H7 (cell line): Measurements from ENCODE around the gene SBNO1. TPM values are rescaled to one million over a fixed set of nuclear protein-coding genes. Genes with fewer than 3 reads are reported as not detected.
"Not testable (repeated sequence)": the region's sequence is repeated elsewhere in the genome, so short reads cannot be mapped to it uniquely, and the experiment has no call there.

Source experiments
- DNase-seq: peaks from one replicate; pipeline ENCODE4 v3.0.0; 2012
- H3K27me3 ChIP-seq: 2 replicates; pipeline ENCODE4 v1.6.0; 2011; ENCODE audit warnings: mild to moderate bottlenecking, low read length; ENCODE audit not compliant: control insufficient read depth, insufficient read depth
- H3K36me3 ChIP-seq: replicated peaks from 2 replicates; pipeline ENCODE4 v1.5.1; 2011; ENCODE audit warnings: low read length; ENCODE audit not compliant: control insufficient read depth, insufficient read depth
- H3K4me3 ChIP-seq: 2 replicates; pipeline ENCODE4 v1.5.1; 2011; ENCODE audit warnings: low read depth, mild to moderate bottlenecking, control low read depth, low read length, moderate library complexity; ENCODE audit not compliant: insufficient read depth
- total RNA-seq: library from RNA; depleted of rRNA; stranded (reverse); fragments of >200 nt; shearing (Covaris generic); gene quantifications from 2 replicates; pipeline ENCODE4 v1.2.3, GENCODE V29; 2014

The SBNO1 gene
- total RNA-seq, 1 experiment from 2014 or later = 17.7 TPM

DNA sequence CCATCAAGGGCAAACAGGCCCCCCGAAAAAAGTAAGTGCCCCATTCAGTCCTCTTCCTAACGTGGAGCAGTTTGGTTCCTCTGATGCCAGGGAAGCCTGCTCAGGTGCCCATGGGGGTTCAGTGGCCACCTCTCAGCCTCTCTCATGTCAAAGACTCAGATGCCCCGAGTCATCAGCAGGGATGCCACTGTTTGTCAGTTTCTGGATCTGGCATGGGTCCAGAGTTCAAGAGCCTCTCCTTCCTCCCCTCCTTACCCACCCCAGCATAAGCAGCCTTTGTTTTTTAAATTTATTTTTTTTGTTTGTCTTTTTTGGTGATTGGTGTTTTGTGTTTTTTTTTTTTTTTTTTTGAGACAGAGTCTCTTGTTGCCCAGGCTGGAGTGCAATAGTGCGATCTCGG, 30.6 kb upstream of the SBNO1 start:
- Histone ChIP-seq H3K4me3 (no peak overlapping the region), H3K27me3 (peaks cover under 1% of the 10 kb centered on the region; the same call in 1 of the 2 replicates), H3K36me3 (peaks cover 43% of the 10 kb centered on the region)
- no peak for DNase-seq

DNA sequence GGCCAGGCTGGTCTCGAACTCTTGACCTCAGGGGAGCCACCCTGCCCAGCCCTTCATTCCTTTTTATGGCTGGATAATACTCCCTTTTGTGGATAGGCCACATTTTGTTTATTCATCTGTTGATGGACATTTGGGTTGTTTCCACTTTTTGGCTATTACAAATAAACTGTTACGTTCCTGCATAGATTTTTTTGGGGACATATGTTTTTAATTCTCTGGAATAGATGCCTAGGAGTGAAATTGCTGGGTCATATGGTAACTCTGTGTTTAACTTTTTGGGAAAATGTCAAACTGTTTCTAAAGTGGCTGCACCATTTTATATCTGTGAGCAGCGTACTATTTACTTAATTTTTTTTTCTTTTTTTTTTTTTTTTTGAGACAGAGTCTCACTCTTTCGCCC, 29.1 kb upstream of the SBNO1 start:
- Histone ChIP-seq H3K4me3 (no peak overlapping the region), H3K27me3 (peaks cover 8% of the 10 kb centered on the region; the same call in 1 of the 2 replicates), H3K36me3 (peaks cover 42% of the 10 kb centered on the region)
- DNase-seq = no peak

DNA sequence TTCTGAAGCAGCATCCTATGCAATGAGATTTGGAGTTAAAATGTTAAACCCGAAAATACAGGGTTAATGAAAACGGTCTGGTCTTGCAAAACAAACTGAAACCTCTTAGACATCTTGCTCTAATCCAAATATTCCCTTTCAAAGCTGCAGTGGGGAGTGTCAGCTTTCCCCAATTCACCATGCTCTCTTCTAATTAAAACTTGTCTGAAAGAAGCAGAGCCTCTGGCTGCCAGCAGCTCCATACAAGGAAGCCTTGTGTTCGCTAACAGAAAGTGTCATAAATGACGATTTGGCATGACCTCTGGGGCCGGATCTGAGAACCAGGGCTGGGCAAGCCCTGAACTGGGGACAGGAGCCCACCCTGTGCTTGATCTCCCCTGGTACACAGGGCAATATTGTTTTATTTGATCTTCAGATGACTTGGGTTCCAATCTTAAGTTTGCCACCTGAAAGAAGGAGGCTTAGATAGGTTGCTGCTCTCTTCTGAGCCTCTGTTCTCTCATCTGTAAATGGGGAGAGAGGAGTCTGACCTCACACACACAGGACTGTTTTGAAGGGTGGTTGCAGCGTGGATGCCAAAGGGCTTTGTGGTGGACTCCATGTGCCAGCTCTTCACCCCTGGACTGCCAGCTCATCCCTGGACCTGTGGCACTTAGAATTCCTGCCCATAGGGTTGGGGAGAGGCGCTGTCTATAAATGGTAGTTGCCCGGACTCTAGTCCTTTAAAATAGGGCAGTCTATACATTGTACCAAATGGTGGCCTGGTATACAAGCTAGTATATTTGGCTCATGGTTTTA, 27.1 kb upstream of the SBNO1 start:
- Histone ChIP-seq H3K4me3 (no peak overlapping the region), H3K36me3 (peaks cover 34% of the 10 kb centered on the region), H3K27me3 (peaks cover 10% of the 10 kb centered on the region; the same call in 1 of the 2 replicates)
- DNase-seq = no peak

DNA sequence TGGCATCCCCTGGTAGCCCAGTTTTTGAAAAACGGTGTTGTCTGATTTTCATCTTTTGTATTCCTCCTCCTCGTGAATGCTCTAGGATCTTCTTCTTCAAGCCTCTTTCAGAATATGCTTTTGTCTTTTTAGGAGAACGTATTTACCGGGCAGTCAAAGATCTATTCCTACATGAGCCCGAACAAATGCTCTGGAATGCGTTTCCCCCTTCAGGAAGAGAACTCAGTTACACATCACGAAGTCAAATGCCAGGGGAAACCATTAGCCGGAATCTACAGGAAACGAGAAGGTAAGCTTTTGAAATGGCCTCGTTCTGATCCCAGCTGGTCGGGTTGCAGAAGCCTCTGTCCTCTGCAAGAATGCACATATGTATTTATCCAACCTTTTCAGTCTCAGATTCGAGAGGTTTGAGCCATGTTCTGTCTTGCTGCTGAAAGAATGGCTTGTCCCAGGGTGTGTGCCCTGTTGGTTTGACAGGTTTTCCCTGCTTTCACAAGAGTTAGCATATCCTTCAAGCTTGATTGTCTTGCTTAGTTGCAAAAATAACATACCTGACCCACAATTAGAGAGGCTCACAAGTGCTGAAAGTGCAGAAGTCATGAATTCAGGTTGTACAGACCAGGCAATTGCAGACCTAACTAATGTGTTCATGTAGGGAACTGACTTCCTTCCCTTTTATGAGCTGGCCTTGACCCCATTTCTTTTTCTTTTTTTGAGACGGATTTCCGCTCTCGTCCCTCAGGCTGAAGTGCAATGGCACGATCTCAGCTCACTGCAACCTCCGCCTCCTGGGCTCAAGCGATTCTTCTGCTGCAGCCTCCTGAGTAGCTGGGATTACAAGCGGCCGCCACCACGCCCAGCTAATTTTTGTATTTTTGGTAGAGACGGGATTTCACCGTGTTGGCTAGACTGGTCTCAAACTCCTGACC, 26.1 kb upstream of the SBNO1 start:
- DNase-seq = no peak
- peaks cover 25% of the 10 kb centered on the region for H3K36me3 ChIP-seq
- H3K4me3 ChIP-seq = no peak overlapping the region
- H3K27me3 ChIP-seq = peaks cover 10% of the 10 kb centered on the region; the same call in 1 of the 2 replicates

DNA sequence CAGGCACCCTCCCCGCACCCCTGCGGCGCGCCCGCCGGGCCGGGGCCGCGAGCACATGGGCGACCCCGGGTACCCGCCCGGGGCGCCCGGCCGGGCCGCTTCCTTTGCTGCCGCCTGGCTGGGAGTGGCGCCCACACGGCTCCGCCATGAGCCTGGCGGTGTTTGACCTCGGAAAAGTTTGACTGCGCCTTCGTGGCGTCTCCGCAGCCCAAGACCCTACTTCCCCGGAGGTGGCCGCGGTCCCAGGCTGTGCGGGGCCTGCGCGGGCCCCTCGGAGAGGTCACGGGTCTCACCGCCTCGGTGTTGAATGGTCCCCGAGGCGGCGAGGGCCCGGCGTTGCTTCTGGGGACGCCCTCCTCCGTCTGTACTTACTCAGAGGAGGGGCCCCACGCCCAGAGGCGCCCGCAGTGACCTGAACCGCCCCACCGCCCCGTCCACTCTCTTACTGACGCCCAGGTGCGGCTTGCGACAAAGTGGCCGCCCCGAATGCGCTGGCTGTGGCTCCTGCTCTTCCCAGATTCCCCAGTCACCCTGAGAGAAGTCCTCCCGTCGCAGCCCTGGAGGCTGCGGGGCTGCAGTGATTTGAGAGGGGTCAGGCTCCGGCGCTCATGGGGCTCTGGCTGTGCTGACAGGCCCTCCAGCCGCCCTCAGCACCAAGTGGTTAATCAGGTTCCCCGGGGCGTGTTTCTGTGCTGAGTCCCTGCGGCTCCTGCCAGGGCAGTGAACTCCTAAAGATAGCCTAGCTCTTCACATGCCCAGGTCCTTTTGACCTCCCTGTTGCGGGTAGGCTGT, 25.1 kb upstream of the SBNO1 start:
- H3K27me3 ChIP-seq = peaks cover 10% of the 10 kb centered on the region; the same call in 1 of the 2 replicates
- H3K4me3 ChIP-seq = peak overlapping the region; percentile 66
- H3K36me3 ChIP-seq = peaks cover 21% of the 10 kb centered on the region
- DNase-seq = peak; percentile 88

DNA sequence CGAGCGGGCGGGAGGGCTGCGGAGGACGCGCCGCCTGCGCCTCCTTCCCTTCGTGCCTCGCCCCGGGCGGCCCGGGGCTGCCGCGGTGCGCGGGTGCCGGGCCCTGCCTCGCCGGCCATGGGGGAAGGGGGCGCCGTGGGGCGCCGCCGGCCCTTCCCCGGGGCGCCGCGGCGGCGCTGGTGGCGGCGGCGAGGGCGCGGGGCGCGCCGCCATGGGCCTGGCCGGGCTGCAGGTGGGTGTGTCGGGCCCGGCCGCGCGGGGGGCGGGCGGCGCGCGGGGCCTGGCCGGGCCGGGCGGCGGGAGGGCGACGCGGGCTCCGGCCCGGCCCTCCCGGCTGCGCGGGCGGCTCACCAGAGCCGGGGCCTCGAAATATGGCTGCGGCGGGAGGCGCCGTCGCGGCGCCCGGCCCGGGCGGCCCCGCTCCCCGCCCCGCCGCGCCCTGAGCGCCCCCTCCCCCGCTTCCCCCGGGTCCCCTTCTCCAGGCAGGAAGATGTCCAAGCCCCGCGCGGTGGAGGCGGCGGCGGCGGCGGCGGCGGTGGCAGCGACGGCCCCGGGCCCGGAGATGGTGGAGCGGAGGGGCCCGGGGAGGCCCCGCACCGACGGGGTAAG, 24.4 kb upstream of the SBNO1 start:
- peak; percentile 87 for DNase-seq
- Histone ChIP-seq H3K36me3 (peaks cover 17% of the 10 kb centered on the region), H3K27me3 (peaks cover 10% of the 10 kb centered on the region; the same call in 1 of the 2 replicates), H3K4me3 (peak overlapping the region; percentile 66)

DNA sequence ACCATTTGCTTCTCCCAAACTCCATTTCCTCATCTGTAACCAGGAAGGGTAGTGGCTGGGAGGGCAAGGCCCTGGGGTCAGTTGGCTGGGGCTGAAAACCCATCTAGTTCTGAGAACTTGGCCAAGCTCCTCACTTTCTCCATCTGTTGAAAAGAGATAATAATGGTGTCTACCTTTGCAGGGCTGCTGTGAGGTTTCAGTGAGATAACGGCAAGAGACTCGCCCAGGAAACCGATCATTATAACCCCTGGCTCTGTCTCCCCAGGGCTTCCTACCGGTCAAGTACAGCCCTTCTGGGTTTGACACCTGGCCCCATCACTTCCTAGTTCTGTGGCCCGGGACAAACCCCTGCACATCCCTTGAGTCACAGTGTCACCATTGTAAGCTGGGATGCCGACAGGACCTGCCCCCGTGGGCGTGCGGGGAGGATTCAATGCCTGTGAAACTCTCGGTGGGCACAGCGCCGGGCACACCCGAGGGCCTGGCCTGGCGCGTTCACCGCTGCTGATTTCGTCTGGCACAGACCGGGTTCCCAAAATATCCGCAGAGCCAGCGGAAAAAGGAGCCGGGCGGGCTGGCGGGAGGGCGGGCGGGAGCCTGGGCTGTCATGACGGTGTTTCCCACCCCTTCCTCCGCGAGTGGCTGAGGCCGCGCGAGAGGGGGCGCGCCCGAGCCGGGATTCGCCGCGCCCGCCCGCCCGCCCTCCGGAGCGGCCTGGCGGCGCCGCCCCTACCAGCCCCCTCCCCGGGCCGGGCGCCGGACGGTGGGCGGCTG, 23.7 kb upstream of the SBNO1 start:
- Histone ChIP-seq H3K27me3 (peaks cover 10% of the 10 kb centered on the region; the same call in 1 of the 2 replicates), H3K36me3 (peaks cover 17% of the 10 kb centered on the region), H3K4me3 (peak overlapping the region; percentile 41)
- DNase-seq = peak; percentile 98

DNA sequence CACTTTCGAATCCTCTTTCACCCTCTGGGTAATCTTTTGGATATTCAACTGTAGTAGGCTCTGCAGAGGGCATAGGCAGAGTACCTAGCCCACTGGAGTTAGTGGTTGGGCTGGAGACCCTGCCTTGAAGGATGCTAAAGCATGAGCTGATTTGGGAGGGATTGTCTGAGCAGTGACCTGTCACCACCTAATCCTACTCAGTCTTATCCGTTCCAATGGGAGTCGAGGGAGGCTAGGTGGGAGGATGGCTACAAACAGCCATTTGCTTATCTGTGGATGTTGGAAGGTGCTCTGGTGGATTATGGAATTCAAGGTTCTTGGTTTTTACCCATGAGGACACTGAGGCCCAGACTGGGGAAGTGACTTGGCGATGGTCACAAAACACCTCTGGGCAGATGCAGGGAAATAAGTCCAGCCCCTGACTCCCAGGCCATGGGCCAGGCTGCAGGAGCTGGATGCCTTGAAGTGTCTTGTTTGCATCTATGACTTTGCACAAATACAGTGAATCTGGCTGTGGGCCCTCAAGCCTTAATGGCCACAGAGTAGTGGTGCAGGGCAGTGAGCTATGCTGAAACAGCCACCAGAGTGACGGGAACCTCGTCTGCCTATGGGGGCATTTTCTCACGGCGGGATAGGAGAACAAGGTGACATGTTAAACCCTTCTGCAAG, 23.0 kb upstream of the SBNO1 start:
- DNase-seq = no peak
- Histone ChIP-seq H3K4me3 (0 out of 2 replicates have a peak overlapping the region, but pooled peaks have one; percentile 41), H3K27me3 (peaks cover 10% of the 10 kb centered on the region; the same call in 1 of the 2 replicates), H3K36me3 (peaks cover 17% of the 10 kb centered on the region)

DNA sequence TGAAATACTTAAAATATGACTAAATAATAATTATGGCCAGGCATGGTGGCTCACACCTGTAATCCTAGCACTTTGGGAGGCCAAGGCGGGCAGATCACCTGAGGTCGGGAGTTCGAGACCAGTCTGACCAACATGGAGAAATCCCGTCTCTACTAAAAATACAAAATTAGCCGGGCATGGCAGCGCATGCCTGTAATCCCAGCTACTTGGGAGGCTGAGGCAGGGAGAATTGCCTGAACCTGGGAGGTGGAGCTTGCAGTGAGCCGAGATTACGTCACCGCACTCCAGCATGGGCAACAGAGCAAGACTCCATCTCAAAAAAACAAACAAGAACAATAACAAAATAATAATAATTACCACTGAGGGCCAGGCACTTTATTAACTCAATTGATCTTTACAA, 20.9 kb upstream of the SBNO1 start:
- H3K27me3 ChIP-seq = peaks cover 10% of the 10 kb centered on the region; the same call in 1 of the 2 replicates
- H3K4me3 ChIP-seq, H3K36me3 ChIP-seq, DNase-seq: not testable (repeated sequence)

DNA sequence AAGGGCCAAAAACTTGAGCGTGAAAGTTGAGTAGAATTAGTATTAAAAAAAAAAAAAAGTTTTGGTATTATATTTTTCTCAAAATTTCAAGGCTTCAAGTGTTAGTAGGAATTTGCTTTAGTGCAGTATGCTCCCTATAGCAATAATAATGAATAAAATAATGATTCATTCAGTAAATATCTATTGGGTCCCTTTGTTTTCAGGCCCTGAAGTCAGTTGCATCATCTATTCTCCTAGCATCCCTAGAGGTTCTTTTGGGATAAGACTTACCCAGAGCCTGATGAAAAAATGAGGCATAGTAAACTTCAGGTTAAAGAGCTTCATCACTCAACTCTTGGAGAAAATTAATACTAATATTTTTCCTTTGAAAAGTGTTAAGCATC, 20.3 kb upstream of the SBNO1 start:
- Histone ChIP-seq H3K4me3 (peak overlapping the region; percentile 79), H3K27me3 (peaks cover 8% of the 10 kb centered on the region; the same call in 1 of the 2 replicates), H3K36me3 (no peaks in the 10 kb centered on the region)
- no peak for DNase-seq

DNA sequence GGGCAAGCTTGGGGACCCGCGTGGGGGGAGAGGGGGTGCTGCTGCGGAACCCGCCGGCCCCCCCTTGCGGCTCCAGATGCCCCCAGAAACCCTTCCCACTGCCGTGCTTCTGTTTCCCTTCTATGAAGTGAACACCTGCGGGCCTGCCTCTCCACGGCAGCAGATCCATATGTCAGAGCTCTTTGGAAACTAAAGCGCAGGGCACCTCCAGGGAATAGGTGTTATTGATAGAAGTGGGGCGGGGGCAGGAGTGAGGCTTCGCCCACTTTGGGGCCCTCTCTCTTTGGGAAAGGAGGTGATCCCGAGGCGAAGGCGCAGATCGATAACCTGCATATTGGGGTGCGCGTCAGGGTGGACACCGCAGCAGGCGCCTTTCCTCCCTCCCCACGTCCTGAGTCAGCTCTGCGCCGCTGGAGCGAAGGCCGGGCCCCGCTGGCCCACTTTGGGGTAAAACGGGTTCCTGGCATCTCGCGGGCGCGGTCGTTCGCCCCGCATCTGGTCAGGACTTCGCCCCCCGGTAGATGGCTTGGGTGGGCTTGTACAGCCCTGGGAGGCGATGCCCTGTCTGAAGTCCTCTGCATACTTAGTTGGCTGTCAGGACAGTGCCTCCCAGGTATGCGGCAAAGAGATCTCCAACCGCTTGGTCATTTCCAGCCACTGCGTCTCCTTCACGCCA, 19.8 kb upstream of the SBNO1 start:
- Histone ChIP-seq H3K4me3 (peak overlapping the region; percentile 79), H3K27me3 (peaks cover 3% of the 10 kb centered on the region; the same call in 1 of the 2 replicates), H3K36me3 (no peaks in the 10 kb centered on the region)
- DNase-seq = no peak

DNA sequence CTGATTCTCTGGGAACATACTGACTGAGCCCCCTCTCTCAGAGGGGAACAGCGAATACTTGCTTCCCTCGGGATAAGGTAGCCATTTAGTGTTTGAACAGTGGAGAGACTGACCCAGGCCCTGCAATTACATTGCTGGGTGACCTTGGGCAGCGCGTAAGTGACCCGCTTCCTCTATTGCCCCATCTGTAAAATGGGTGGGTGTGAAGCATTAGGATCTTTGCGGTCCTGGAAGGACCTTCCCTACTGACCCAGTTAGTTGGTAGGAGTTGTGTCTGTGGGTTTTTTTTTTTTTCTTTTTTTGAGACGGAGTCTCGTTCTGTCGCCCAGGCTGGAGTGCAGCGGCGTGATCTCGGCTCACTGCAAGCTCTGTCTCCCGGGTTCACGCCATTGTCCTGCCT, 18.0 kb upstream of the SBNO1 start:
- DNase-seq = no peak
- H3K4me3 ChIP-seq = no peak overlapping the region
- H3K27me3 ChIP-seq = no peaks in the 10 kb centered on the region; the same call in 1 of the 2 replicates
- H3K36me3 ChIP-seq = no peaks in the 10 kb centered on the region
